Measurements from ENCODE around the gene CARD19. TPM values are rescaled to one million over a fixed set of nuclear protein-coding genes. Genes with fewer than 3 reads are reported as not detected.

CARD19 gene
- total and polyA plus RNA-seq, 2 donors (not counting 1 experiment from before 2014, with no cell fraction given), result 31.9 to 63.4 TPM

DNA sequence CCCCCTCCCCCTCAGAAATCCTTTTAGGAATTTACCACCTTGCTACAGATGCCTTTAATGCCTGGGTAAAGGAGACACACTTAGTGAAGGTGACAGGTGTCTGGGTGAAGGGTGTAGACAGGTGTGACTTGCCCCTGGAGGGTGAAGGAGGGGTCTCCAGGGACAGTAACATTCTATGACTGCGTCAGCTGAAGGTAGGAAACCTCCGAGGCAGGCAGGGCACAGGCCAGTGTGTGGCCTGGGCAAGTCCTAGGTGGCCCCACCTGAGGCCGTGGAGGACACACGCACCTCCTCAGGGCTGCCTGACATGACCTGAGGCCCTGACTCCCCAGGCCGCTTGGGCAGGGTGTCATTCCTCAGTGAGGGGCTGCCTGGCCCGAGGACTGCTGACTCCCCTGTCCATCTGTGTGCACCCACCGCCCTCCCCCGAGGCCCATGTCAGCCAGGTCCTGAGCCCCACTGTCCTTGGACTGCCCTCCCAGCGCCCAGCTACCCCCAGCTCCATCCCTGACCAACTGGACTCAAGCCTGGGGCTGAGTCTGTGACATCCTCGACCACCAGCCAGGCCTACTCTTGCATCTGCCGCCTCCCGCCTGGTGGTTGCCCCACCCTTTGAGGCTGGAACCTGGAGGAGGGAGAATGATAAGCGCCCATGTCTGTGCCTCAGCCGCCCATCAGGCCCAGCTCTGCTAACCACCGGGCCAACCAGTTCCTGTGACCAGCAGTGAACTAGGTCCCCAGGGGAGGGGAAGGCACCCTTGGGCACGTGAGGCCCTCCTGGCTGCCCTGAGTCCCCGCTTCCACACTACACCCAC, 18.4 kb downstream of the CARD19 start:
- H3K27ac ChIP-seq (ENCODE audit: low read length in 2 of 2), result no peak overlapping the region
- H3K4me1 ChIP-seq (ENCODE audit: control insufficient read depth in 2 of 2, insufficient read depth in 2 of 2, low read length in 2 of 2), result peaks cover 17 to 21% of the 10 kb centered on the region in 2 donors
- ATAC-seq (ENCODE audit: low read depth) (no peak), DNase-seq (no peak)
- CTCF ChIA-PET, result no interaction called here
- H3K9me3 ChIP-seq (ENCODE audit: control extremely low read depth in 1 of 3, control insufficient read depth in 2 of 3, insufficient read depth in 1 of 3, low read length in 2 of 3), result no peaks in the 10 kb centered on the region
- WGBS (ENCODE audit: insufficient coverage), result 85% methylated on average over 14 of the region's 17 CpGs
- TF ChIP-seq EZH2 (IDR thresholded peaks at IDR 0.05; ENCODE audit: borderline replicate concordance, insufficient read depth, low read depth, low read length, poor library complexity, severe bottlenecking), result no peak
- TF ChIP-seq, protein P1, sequence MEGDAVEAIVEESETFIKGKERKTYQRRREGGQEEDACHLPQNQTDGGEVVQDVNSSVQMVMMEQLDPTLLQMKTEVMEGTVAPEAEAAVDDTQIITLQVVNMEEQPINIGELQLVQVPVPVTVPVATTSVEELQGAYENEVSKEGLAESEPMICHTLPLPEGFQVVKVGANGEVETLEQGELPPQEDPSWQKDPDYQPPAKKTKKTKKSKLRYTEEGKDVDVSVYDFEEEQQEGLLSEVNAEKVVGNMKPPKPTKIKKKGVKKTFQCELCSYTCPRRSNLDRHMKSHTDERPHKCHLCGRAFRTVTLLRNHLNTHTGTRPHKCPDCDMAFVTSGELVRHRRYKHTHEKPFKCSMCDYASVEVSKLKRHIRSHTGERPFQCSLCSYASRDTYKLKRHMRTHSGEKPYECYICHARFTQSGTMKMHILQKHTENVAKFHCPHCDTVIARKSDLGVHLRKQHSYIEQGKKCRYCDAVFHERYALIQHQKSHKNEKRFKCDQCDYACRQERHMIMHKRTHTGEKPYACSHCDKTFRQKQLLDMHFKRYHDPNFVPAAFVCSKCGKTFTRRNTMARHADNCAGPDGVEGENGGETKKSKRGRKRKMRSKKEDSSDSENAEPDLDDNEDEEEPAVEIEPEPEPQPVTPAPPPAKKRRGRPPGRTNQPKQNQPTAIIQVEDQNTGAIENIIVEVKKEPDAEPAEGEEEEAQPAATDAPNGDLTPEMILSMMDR (IDR thresholded peaks at IDR 0.05), result no peak
- intact Hi-C loops (cut with micrococcal nuclease), result no loop called here
- H2AFZ ChIP-seq (ENCODE audit: insufficient read depth, low read depth, low read length, poor library complexity, severe bottlenecking), result no peak overlapping the region
- H3K4me2 ChIP-seq (replicated peaks; ENCODE audit: low read depth, low read length, poor library complexity, severe bottlenecking), result no peak overlapping the region
- H3K79me2 ChIP-seq (ENCODE audit: control insufficient read depth, insufficient read depth, low read length), result peaks cover 5% of the 10 kb centered on the region
- no peak overlapping the region for H3K4me3 ChIP-seq (ENCODE audit: control extremely low read depth in 1 of 5, extremely low read depth in 1 of 5, insufficient read depth in 1 of 5, low read depth in 2 of 5, low read length in 4 of 5)
- H3K27me3 Mint-ChIP-seq, result no peaks in the 10 kb centered on the region
- H3K9ac ChIP-seq (ENCODE audit: low read length), result no peak overlapping the region
- no peak overlapping the region for H3K4me3 Mint-ChIP-seq
- peaks cover 20% of the 10 kb centered on the region for H3K4me1 Mint-ChIP-seq
- peaks cover 5% of the 10 kb centered on the region for H4K20me1 ChIP-seq (ENCODE audit: control insufficient read depth, insufficient read depth, low read length, poor library complexity, severe bottlenecking)
- H3K27me3 ChIP-seq (replicated peaks in 1 of 4; ENCODE audit: control extremely low read depth in 1 of 4, control insufficient read depth in 3 of 4, insufficient read depth in 4 of 4, low read length in 3 of 4), result no peaks in the 10 kb centered on the region
- H3K27ac Mint-ChIP-seq, result no peak overlapping the region
- POLR2A ChIA-PET, result interaction anchor here (0.6 kb wide), 2 partner anchors 40 to 64 kb away, joined by 6 to 7 read pairs; no protein-coding TSS in a partner anchor
- no peaks in the 10 kb centered on the region for H3K9me3 Mint-ChIP-seq (ENCODE audit: insufficient read depth)
- H3K36me3 ChIP-seq (replicated peaks in 1 of 2; ENCODE audit: control extremely low read depth in 1 of 2, control insufficient read depth in 1 of 2, extremely low read depth in 1 of 2, insufficient read depth in 2 of 2, low read length in 1 of 2), result peaks cover 0 to 9% of the 10 kb centered on the region in 2 experiments

DNA sequence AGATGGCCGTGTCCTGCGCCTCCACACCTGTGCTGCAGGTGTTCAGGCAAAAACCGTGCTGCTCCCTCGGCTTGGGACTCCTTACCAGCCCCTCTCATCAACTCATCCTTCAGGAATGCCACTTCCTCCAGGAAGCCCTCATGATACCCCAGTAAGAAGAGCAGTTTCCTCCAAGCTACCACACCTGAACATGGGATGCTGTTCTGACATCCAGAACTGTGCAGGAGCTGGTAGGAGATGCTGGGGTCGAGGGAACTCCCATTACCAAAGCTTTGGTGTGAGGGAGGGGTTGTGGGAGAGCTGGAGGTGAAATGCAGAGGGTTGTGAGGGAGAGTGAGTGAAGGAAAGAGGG, 18.9 kb downstream of the CARD19 start:
- ATAC-seq (ENCODE audit: low read depth) (no peak), DNase-seq (no peak)
- Histone ChIP-seq H3K9ac (ENCODE audit: low read length) (no peak overlapping the region), H3K27me3 (replicated peaks in 1 of 4; ENCODE audit: control extremely low read depth in 1 of 4, control insufficient read depth in 3 of 4, insufficient read depth in 4 of 4, low read length in 3 of 4) (no peaks in the 10 kb centered on the region), H3K27ac (ENCODE audit: low read length in 2 of 2) (no peak overlapping the region), H3K4me3 (ENCODE audit: control extremely low read depth in 1 of 5, extremely low read depth in 1 of 5, insufficient read depth in 1 of 5, low read depth in 2 of 5, low read length in 4 of 5) (no peak overlapping the region), H3K4me2 (replicated peaks; ENCODE audit: low read depth, low read length, poor library complexity, severe bottlenecking) (no peak overlapping the region), H3K4me1 (ENCODE audit: control insufficient read depth in 2 of 2, insufficient read depth in 2 of 2, low read length in 2 of 2) (peaks cover 23 to 27% of the 10 kb centered on the region in 2 donors), H2AFZ (ENCODE audit: insufficient read depth, low read depth, low read length, poor library complexity, severe bottlenecking) (no peak overlapping the region), H3K79me2 (ENCODE audit: control insufficient read depth, insufficient read depth, low read length) (no peaks in the 10 kb centered on the region), H3K36me3 (replicated peaks in 1 of 2; ENCODE audit: control extremely low read depth in 1 of 2, control insufficient read depth in 1 of 2, extremely low read depth in 1 of 2, insufficient read depth in 2 of 2, low read length in 1 of 2) (peaks cover 0 to 9% of the 10 kb centered on the region in 2 experiments), H4K20me1 (ENCODE audit: control insufficient read depth, insufficient read depth, low read length, poor library complexity, severe bottlenecking) (peaks cover 5% of the 10 kb centered on the region), H3K9me3 (ENCODE audit: control extremely low read depth in 1 of 3, control insufficient read depth in 2 of 3, insufficient read depth in 1 of 3, low read length in 2 of 3) (no peaks in the 10 kb centered on the region)
- Mint-ChIP-seq H3K27me3 (no peaks in the 10 kb centered on the region), H3K27ac (no peak overlapping the region), H3K4me3 (no peak overlapping the region), H3K4me1 (peaks cover 26% of the 10 kb centered on the region), H3K9me3 (ENCODE audit: insufficient read depth) (no peaks in the 10 kb centered on the region)
- ChIA-PET CTCF (no interaction called here), POLR2A (interaction anchor here (0.6 kb wide), 1 partner anchor 64 kb away, joined by 6 read pairs; no protein-coding TSS in a partner anchor)
- WGBS (ENCODE audit: insufficient coverage), result 83% methylated on average over 4 of the region's 5 CpGs
- TF ChIP-seq EZH2 (IDR thresholded peaks at IDR 0.05; ENCODE audit: borderline replicate concordance, insufficient read depth, low read depth, low read length, poor library complexity, severe bottlenecking), result no peak
- TF ChIP-seq, protein P1 (IDR thresholded peaks at IDR 0.05), result no peak
- intact Hi-C loops (cut with micrococcal nuclease), result no loop called here
